ENCODE results near the gene POT1.

Gene POT1

DNA sequence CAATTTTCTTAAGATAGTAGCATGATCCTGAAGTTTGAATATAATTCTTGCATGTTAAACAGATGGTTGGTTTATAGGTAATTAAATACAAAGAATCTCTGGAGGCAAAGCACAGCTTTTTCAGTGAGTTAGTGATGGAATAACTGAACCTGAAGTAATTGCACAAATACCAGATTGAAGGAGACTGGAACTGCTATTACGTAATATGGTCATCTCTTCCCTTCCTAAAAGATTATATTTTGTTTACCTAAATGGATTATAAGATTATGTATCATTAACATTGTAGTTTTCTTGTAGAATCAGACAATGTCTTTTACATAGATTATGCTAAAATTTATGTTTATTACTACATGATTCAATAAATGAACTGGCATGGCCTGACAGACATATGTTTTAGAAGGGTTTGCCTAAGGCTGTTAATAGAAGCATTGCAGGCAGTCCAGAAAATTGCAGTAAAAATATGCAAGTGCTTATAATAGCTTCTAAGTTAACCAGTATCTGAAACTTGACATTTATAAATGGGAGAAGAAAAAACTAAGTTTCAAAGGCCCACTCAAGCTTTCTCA is 128.2 kb downstream of the POT1 start:
- DNase-seq (ENCODE audit: low read depth) = no peak

DNA sequence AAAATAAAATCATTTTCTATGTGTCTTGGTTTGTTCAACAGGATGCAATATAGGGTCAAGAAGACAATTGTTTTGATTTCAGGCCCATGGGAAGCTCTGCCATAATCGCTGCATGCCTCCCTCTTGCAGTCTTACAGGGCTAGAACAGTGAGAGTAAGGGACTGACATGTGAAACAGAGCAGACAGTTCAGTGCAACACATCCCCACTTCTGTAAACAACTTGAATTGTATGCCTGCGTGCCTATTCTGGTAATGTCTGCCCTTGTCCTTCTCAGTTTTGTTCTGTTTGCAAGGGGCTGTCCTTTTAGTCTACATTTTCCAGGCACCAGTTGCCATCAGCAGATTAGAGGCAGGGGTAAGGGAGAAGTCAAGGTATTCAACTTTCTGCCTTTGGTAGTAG is 129.2 kb downstream of the POT1 start:
- no peak for DNase-seq (ENCODE audit: low read depth)

DNA sequence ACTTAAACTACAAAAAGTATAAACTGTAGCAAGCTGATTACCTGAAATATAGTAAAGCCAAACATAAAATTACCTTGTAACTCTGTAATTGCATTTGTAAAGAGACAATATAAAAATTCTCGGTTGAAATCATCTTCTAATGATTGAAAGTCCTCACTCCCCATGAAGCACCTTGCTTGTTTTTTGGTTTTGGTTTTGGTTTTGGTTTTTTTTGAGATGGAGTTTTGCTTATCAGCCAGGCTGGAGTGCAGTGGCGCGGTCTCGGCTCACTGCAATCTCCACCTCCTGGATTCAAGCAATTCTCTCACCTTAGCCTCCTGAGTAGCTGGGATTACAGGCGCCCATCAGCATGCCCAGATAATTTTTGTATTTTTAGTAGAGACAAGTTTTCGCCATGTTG is 130.2 kb downstream of the POT1 start:
- no peak for DNase-seq (ENCODE audit: low read depth)

DNA sequence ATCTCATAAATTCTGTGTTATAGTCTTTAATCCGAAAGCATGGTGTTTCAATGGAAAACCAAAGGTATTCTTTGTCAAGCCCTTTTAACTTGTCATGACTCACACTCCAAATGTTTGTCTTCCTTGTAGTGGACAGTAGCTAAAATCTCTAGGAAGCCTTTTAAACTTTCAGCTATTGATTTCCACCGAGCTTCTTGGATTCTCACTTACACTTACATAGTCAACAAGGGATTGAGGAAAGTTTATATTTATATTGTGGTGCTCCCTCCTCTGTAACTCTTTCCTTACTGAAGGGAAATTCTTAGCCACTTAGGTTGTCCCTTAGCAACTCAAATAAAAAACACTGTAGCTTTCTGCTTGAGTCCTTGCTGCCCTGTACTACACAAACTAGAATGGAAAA is 132.9 kb downstream of the POT1 start:
- DNase-seq (ENCODE audit: low read depth) = no peak

GRCh38 chr7:124792696-124793095 is 136.9 kb downstream of the POT1 start:
- DNase-seq (ENCODE audit: low read depth) = no peak

DNA sequence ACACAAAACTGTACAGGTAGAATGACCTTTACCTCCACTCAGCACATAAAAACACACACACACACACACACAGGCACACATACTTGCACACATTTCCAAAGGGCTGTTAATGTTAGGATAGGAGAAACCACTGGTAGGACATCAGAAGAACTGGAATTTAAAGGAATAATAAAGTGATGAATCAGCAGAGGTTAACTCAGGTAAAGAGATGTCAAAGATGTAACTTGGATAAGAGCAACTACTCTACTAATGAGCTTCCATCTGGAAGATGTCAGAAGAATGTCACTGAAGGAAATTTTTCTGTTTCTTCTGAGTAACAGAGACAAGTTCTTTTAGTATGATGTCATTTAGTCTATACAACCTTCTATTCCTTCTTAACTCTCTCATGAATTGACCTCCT is 137.6 kb downstream of the POT1 start:
- DNase-seq (ENCODE audit: low read depth) = no peak

GRCh38 chr7:124791426-124791825 is 138.2 kb downstream of the POT1 start:
- no peak for DNase-seq (ENCODE audit: low read depth)

- DNase-seq (ENCODE audit: low read depth) = no peak
These were observed 139.0 kb downstream of the POT1 start for GRCh38 chr7:124790645-124791044.

DNA sequence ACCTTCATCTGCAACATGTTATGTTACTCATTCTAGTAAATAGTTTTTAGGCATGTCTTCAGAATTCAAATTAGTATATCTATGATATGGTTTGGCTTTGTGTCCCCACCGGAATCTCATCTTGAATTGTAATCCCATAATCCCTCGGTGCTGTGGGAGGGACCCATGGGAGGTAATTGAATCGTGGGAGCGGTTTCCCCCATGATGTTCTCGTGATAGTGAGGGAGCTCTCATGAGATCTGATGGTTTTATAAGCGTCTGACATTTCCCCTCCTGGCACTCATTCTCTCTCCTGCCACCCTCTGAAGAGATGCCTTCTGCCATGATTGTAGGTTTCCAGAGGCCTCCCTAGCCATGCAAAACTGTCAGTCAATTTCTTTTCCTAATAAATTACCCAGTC is 143.6 kb downstream of the POT1 start:
- no peak for DNase-seq (ENCODE audit: low read depth)

GRCh38 chr7:124784879-124785818 is 144.5 kb downstream of the POT1 start:
- DNase-seq (ENCODE audit: low read depth) = peak; percentile 43

- DNase-seq (ENCODE audit: low read depth) = no peak
These were observed 146.4 kb downstream of the POT1 start for GRCh38 chr7:124783271-124783670.

DNA sequence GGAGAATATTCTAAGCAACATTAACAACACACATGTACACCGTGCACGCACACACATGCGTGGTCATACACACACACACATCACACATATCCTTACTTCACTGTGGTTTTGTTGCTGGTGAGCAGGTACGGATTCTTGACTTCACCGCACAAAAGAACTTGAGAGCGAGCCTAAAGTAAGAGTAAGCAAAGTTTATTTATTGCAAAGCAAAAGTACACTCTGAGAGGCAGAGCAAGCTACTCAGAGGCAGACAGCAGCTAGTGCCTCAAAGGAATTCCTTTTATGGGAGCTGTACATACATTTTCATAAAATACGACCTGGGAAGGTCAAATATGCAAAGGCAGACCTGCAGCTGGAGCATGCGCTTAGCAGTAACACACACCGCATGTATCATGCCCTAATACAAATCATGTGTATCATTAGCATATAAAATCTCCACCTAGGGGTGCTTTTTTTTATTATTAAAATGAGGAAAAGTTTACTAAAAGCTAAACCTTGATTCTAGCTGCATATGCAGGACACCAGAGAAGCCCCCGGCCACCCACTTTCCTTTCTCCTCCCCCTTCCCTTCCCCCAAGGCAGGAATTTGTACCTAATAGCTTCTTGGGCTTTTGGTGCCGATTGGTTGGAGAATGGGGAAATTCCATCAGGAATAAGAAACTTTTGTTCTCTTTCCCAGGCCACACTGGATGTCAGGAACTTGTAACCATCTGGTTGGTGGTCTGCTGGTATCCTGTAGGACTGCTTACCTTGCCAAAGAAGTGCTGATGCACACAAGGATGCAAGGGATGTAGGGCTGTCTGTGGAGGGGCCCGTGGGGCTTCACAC is 147.5 kb downstream of the POT1 start:
- no peak for DNase-seq (ENCODE audit: low read depth)

DNA sequence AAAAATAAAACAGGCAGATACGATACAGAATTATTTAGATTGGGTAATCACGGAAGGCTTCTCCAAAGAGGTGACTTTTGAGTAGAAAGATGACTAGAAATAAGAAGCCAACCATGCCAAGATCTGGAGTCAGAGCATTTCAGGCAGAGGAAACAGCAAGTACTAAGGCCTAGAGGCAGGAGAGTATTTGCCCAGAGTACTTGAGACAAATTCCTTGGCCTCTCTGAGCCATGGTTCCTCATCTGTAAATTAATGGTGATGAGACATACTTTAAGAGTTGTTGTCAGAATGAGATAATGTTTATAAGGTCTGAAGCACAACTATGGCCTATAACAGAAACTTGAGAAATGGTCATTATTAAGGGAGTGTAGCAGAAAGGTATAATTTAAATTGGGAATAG is 148.2 kb downstream of the POT1 start:
- DNase-seq (ENCODE audit: low read depth) = no peak

GRCh38 chr7:124780608-124781007 is 149.0 kb downstream of the POT1 start:
- no peak for DNase-seq (ENCODE audit: low read depth)

DNA sequence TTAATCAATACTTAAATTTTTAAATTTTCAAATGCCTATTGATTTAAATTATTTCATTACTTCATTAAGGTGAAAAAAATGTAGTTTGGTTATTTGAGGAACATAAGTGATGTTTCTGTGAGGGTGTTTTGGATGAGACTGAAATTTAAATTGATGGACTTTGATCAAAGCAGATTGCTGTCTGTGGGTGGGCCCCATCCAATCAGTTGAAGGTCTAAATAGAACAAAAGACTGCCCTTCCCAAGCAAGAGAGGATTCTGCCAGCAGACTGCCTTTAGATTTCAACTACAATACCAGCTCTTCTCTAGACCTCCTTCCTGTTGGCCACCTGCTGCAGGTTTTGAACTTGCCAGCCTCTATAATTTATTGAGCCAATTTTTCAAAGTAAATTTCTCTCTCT is 149.6 kb downstream of the POT1 start:
- no peak for DNase-seq (ENCODE audit: low read depth)

DNA sequence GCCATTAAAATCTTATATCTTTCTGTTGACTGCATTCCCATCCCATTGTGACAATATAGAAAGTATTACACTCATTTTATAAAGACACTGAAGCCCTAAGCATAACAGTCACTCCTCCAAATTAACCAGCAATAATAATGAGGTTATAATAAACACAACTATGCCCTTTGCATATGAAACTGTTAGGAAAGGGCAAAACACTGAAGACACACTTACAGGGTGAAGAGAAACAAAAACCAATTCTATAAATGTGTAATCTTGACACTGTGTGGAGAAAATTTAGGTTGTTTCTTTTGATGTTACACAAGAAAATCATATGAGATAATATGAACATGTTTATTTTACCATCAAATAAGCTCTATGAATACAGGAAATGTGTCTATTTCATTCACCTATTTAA is 150.0 kb downstream of the POT1 start:
- no peak for DNase-seq (ENCODE audit: low read depth)

- DNase-seq (ENCODE audit: low read depth) = no peak
These were observed 150.4 kb downstream of the POT1 start for GRCh38 chr7:124779194-124779593.

GRCh38 chr7:124777268-124777667 is 152.4 kb downstream of the POT1 start:
- no peak for DNase-seq (ENCODE audit: low read depth)

GRCh38 chr7:124776153-124776552 is 153.5 kb downstream of the POT1 start:
- no peak for DNase-seq (ENCODE audit: low read depth)

DNA sequence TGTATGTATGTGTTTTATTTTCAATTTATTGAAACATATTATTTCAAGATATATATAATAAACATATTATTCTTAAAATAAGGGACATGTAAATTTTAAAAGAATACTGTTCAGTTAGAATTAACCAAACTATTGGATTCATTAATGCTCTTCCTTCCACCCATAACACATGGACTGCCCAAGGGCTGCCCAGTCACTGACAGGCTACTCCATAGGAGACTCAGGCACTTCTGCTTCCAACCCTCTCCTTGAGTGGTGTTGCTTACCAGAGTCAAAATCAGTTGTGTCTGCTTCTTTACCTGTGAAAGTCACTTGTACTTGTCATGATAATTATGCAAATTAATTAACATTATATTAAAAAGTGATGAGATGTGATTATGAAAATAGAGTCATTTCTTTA is 154.2 kb downstream of the POT1 start:
- DNase-seq (ENCODE audit: low read depth) = no peak

- DNase-seq (ENCODE audit: low read depth) = no peak
These were observed 155.7 kb downstream of the POT1 start for GRCh38 chr7:124773938-124774337.

DNA sequence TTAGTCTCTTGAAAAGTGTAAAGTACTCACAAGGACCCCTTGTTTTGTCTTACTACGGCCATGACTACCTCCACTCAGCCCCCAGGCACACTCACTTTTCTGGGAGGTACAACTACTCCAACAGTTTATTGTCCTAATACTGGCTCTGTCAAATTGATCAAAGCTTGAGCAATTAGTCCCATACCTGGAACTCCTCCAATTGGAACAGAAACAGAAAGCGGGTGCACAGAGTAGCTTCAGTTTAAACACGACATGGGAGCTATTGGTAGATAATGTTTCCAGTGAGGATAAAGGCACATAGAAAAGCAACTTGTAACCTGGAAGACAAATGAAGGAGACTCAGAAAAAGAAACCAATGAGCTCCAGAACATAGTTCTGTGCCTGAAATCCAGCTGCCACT is 156.3 kb downstream of the POT1 start:
- DNase-seq (ENCODE audit: low read depth) = no peak
